Occipital lobe (tissue), 2 donors: ENCODE measurements around the gene CAMK2N1. TPM values are rescaled to one million over a fixed set of nuclear protein-coding genes. Genes with fewer than 3 reads are reported as not detected.
A peak's percentile ranks its signal among the peaks of the same experiment; 100 is the strongest.
"Not testable (repeated sequence)": the region's sequence is repeated elsewhere in the genome, so short reads cannot be mapped to it uniquely, and the experiment has no call there.

Experiments
- DNase-seq: peaks from one replicate; lab custom pipeline; 2025; lab: John Stamatoyannopoulos, UW
- total RNA-seq: library from RNA; depleted of rRNA; stranded (reverse); fragments of >200 nt; gene quantifications from one replicate; pipeline ENCODE4 v1.2.3, GENCODE V29; 2014

CAMK2N1 gene
- total RNA-seq, 1 donor from 2014 or later: 77.2 TPM

GRCh38 chr1:20496725-20497383 lies 10.8 kb upstream of the CAMK2N1 start:
- DNase-seq: not testable (repeated sequence)

GRCh38 chr1:20496241-20496661 lies 10.2 kb upstream of the CAMK2N1 start:
- no peak for DNase-seq

GRCh38 chr1:20495661-20496060 lies 9.7 kb upstream of the CAMK2N1 start:
- DNase-seq: no peak

GRCh38 chr1:20494609-20495311 lies 8.8 kb upstream of the CAMK2N1 start:
- DNase-seq: no peak

- peak; percentile 79 for DNase-seq
These were observed 8.0 kb upstream of the CAMK2N1 start for GRCh38 chr1:20493839-20494608.

- no peak for DNase-seq
These were observed 7.3 kb upstream of the CAMK2N1 start for GRCh38 chr1:20493309-20493708.

- DNase-seq: no peak
These were observed 6.7 kb upstream of the CAMK2N1 start for GRCh38 chr1:20492751-20493150.

GRCh38 chr1:20491866-20492265 lies 5.9 kb upstream of the CAMK2N1 start:
- DNase-seq: no peak

GRCh38 chr1:20491178-20491577 lies 5.2 kb upstream of the CAMK2N1 start:
- DNase-seq: no peak

GRCh38 chr1:20487236-20487590 lies 1.2 kb upstream of the CAMK2N1 start:
- DNase-seq: no peak

GRCh38 chr1:20486457-20487235 lies 636 bp upstream of the CAMK2N1 start:
- DNase-seq: peak; percentile 66

GRCh38 chr1:20484519-20485462 lies 1.2 kb downstream of the CAMK2N1 start:
- DNase-seq: no peak

GRCh38 chr1:20483833-20484518 lies 2.0 kb downstream of the CAMK2N1 start:
- DNase-seq: no peak

GRCh38 chr1:20483098-20483832 lies 2.7 kb downstream of the CAMK2N1 start:
- DNase-seq: no peak

GRCh38 chr1:20481643-20482498 lies 4.1 kb downstream of the CAMK2N1 start:
- DNase-seq: no peak

GRCh38 chr1:20480951-20481617 lies 4.9 kb downstream of the CAMK2N1 start:
- no peak for DNase-seq

- peak; percentile 48 for DNase-seq
These were observed 5.6 kb downstream of the CAMK2N1 start for GRCh38 chr1:20480243-20480944.
